ENCODE results near the gene PRR30.
"Not testable (repeated sequence)": the region's sequence is repeated elsewhere in the genome, so short reads cannot be mapped to it uniquely, and the experiment has no call there.

PRR30 gene

GRCh38 chr2:27139310-27139709, at the start of gene PRR30:
Gene PRR30, minus strand, starts transcription at chr2:27139410. Its CDS starts 1,081 bp downstream, at chr2:27138329.
- peaks cover 15% of the 10 kb centered on the region for H3K27me3 ChIP-seq (ENCODE audit: low read depth)
- in situ Hi-C loops (cut with MboI; ENCODE audit: low sequenced_read_pairs), result no loop called here
- peaks cover 3% of the 10 kb centered on the region; the same call in 1 of the 2 replicates for H3K4me1 ChIP-seq
- no peak within 1 kb of the TSS for H3K4me3 ChIP-seq
- no peak for DNase-seq (ENCODE audit: low spot score in 2 of 2)
- no peaks in the 10 kb centered on the region; the same call in 1 of the 2 replicates for H3K9me3 ChIP-seq
- peaks cover under 1% of the 10 kb centered on the region for H3K36me3 ChIP-seq (replicated peaks)

GRCh38 chr2:27186613-27187345, 47.6 kb upstream of the PRR30 start:
- no peaks in the 10 kb centered on the region for H3K9me3 ChIP-seq
- no peaks in the 10 kb centered on the region for H3K4me1 ChIP-seq
- H3K4me3 ChIP-seq, result no peak overlapping the region
- DNase-seq (ENCODE audit: low spot score in 2 of 2), result no peak
- H3K27me3 ChIP-seq (ENCODE audit: low read depth), result no peaks in the 10 kb centered on the region
- H3K36me3 ChIP-seq (replicated peaks), result no peaks in the 10 kb centered on the region
- in situ Hi-C loops (cut with MboI; ENCODE audit: low sequenced_read_pairs), result loop anchor here (25.0 kb wide), 1 partner anchor 224 kb away; the partner anchor contains the start of gene MAPRE3

- H3K4me1 ChIP-seq, result no peaks in the 10 kb centered on the region
- H3K27me3 ChIP-seq (ENCODE audit: low read depth), result no peaks in the 10 kb centered on the region
- no peaks in the 10 kb centered on the region for H3K9me3 ChIP-seq
- no peaks in the 10 kb centered on the region for H3K36me3 ChIP-seq (replicated peaks)
- no peak for DNase-seq (ENCODE audit: low spot score in 2 of 2)
- in situ Hi-C loops (cut with MboI; ENCODE audit: low sequenced_read_pairs), result loop anchor here (25.0 kb wide), 1 partner anchor 223 kb away; the partner anchor contains the start of gene MAPRE3
- no peak overlapping the region for H3K4me3 ChIP-seq
Observed at GRCh38 chr2:27185331-27186026, 46.3 kb upstream of the PRR30 start.

- H3K9me3 ChIP-seq, result no peaks in the 10 kb centered on the region
- DNase-seq (ENCODE audit: low spot score in 2 of 2), result no peak
- in situ Hi-C loops (cut with MboI; ENCODE audit: low sequenced_read_pairs), result loop anchor here (25.0 kb wide), 1 partner anchor 222 kb away; the partner anchor contains the start of gene MAPRE3
- no peaks in the 10 kb centered on the region for H3K4me1 ChIP-seq
- H3K4me3 ChIP-seq, result no peak overlapping the region
- H3K36me3 ChIP-seq (replicated peaks), result no peaks in the 10 kb centered on the region
- H3K27me3 ChIP-seq (ENCODE audit: low read depth), result no peaks in the 10 kb centered on the region
Observed at GRCh38 chr2:27184115-27184514, 44.9 kb upstream of the PRR30 start.

GRCh38 chr2:27182346-27182745, 43.1 kb upstream of the PRR30 start:
- in situ Hi-C loops (cut with MboI; ENCODE audit: low sequenced_read_pairs), result loop anchor here (25.0 kb wide), 1 partner anchor 220 kb away; the partner anchor contains the start of gene MAPRE3
- H3K4me3 ChIP-seq, result no peak overlapping the region
- H3K4me1 ChIP-seq, result no peaks in the 10 kb centered on the region
- no peak for DNase-seq (ENCODE audit: low spot score in 2 of 2)
- no peaks in the 10 kb centered on the region for H3K9me3 ChIP-seq
- no peaks in the 10 kb centered on the region for H3K27me3 ChIP-seq (ENCODE audit: low read depth)
- H3K36me3 ChIP-seq (replicated peaks), result no peaks in the 10 kb centered on the region

GRCh38 chr2:27179344-27180000, 40.3 kb upstream of the PRR30 start:
- H3K4me3 ChIP-seq, result no peak overlapping the region
- H3K9me3 ChIP-seq, result no peaks in the 10 kb centered on the region
- DNase-seq (ENCODE audit: low spot score in 2 of 2), result no peak
- in situ Hi-C loops (cut with MboI; ENCODE audit: low sequenced_read_pairs), result loop anchor here (25.0 kb wide), 1 partner anchor 217 kb away; the partner anchor contains the start of gene MAPRE3
- H3K4me1 ChIP-seq, result no peaks in the 10 kb centered on the region
- no peaks in the 10 kb centered on the region for H3K36me3 ChIP-seq (replicated peaks)
- H3K27me3 ChIP-seq (ENCODE audit: low read depth), result peaks cover 8% of the 10 kb centered on the region; the same call in 1 of the 2 replicates

GRCh38 chr2:27178469-27178868, 39.3 kb upstream of the PRR30 start:
- Histone ChIP-seq H3K4me3 (no peak overlapping the region), H3K36me3 (replicated peaks) (no peaks in the 10 kb centered on the region), H3K9me3 (no peaks in the 10 kb centered on the region), H3K4me1 (no peaks in the 10 kb centered on the region), H3K27me3 (ENCODE audit: low read depth) (peaks cover 16% of the 10 kb centered on the region)
- in situ Hi-C loops (cut with MboI; ENCODE audit: low sequenced_read_pairs), result loop anchor here (25.0 kb wide), 1 partner anchor 216 kb away; the partner anchor contains the start of gene MAPRE3
- no peak for DNase-seq (ENCODE audit: low spot score in 2 of 2)

GRCh38 chr2:27177441-27178351, 38.5 kb upstream of the PRR30 start:
- peaks cover 16% of the 10 kb centered on the region for H3K27me3 ChIP-seq (ENCODE audit: low read depth)
- no peaks in the 10 kb centered on the region for H3K4me1 ChIP-seq
- H3K9me3 ChIP-seq, result no peaks in the 10 kb centered on the region
- no peak for DNase-seq (ENCODE audit: low spot score in 2 of 2)
- no peaks in the 10 kb centered on the region for H3K36me3 ChIP-seq (replicated peaks)
- in situ Hi-C loops (cut with MboI; ENCODE audit: low sequenced_read_pairs), result loop anchor here (25.0 kb wide), 1 partner anchor 215 kb away; the partner anchor contains the start of gene MAPRE3
- no peak overlapping the region for H3K4me3 ChIP-seq

GRCh38 chr2:27175781-27176180, 36.6 kb upstream of the PRR30 start:
- not testable (repeated sequence) for H3K4me1 ChIP-seq; H3K4me3 ChIP-seq; H3K36me3 ChIP-seq (replicated peaks); DNase-seq (ENCODE audit: low spot score in 2 of 2); H3K9me3 ChIP-seq
- peaks cover 16% of the 10 kb centered on the region for H3K27me3 ChIP-seq (ENCODE audit: low read depth)
- in situ Hi-C loops (cut with MboI; ENCODE audit: low sequenced_read_pairs), result loop anchor here (25.0 kb wide), 1 partner anchor 213 kb away; the partner anchor contains the start of gene MAPRE3

- Histone ChIP-seq H3K4me3 (no peak overlapping the region), H3K9me3 (no peaks in the 10 kb centered on the region), H3K4me1 (no peaks in the 10 kb centered on the region), H3K27me3 (ENCODE audit: low read depth) (peaks cover 16% of the 10 kb centered on the region), H3K36me3 (replicated peaks) (no peaks in the 10 kb centered on the region)
- no peak for DNase-seq (ENCODE audit: low spot score in 2 of 2)
- in situ Hi-C loops (cut with MboI; ENCODE audit: low sequenced_read_pairs), result loop anchor here (25.0 kb wide), 1 partner anchor 213 kb away; the partner anchor contains the start of gene MAPRE3
Observed at GRCh38 chr2:27175330-27175729, 36.1 kb upstream of the PRR30 start.

- DNase-seq (ENCODE audit: low spot score in 2 of 2), result no peak
- peaks cover 16% of the 10 kb centered on the region for H3K27me3 ChIP-seq (ENCODE audit: low read depth)
- in situ Hi-C loops (cut with MboI; ENCODE audit: low sequenced_read_pairs), result loop anchor here (25.0 kb wide), 1 partner anchor 212 kb away; the partner anchor contains the start of gene MAPRE3
Observed at GRCh38 chr2:27174638-27175037, 35.4 kb upstream of the PRR30 start.

GRCh38 chr2:27171351-27171848, 32.2 kb upstream of the PRR30 start:
- Histone ChIP-seq H3K4me3 (no peak overlapping the region), H3K9me3 (no peaks in the 10 kb centered on the region), H3K36me3 (replicated peaks) (no peaks in the 10 kb centered on the region), H3K4me1 (peaks cover 4% of the 10 kb centered on the region; the same call in 1 of the 2 replicates), H3K27me3 (ENCODE audit: low read depth) (peaks cover 14% of the 10 kb centered on the region)
- in situ Hi-C loops (cut with MboI; ENCODE audit: low sequenced_read_pairs), result no loop called here
- no peak for DNase-seq (ENCODE audit: low spot score in 2 of 2)

More at GRCh38 chr2:27174638-27175037, 35.4 kb upstream of the PRR30 start:
- H3K9me3 ChIP-seq, result no peaks in the 10 kb centered on the region
- H3K4me1 ChIP-seq, result peaks cover 4% of the 10 kb centered on the region; the same call in 1 of the 2 replicates
- no peak overlapping the region for H3K4me3 ChIP-seq
- no peaks in the 10 kb centered on the region for H3K36me3 ChIP-seq (replicated peaks)

Data from HAP-1 (cell line).